EL (cell line): ENCODE results near the gene DRAXIN.

Experiments used
- DNase-seq: peaks from one replicate; pipeline ENCODE4 v3.0.0-alpha.2; 2016

Gene DRAXIN

GRCh38 chr1:11690397-11691301 lies 861 bp upstream of the DRAXIN start:
- no peak for DNase-seq

DNA sequence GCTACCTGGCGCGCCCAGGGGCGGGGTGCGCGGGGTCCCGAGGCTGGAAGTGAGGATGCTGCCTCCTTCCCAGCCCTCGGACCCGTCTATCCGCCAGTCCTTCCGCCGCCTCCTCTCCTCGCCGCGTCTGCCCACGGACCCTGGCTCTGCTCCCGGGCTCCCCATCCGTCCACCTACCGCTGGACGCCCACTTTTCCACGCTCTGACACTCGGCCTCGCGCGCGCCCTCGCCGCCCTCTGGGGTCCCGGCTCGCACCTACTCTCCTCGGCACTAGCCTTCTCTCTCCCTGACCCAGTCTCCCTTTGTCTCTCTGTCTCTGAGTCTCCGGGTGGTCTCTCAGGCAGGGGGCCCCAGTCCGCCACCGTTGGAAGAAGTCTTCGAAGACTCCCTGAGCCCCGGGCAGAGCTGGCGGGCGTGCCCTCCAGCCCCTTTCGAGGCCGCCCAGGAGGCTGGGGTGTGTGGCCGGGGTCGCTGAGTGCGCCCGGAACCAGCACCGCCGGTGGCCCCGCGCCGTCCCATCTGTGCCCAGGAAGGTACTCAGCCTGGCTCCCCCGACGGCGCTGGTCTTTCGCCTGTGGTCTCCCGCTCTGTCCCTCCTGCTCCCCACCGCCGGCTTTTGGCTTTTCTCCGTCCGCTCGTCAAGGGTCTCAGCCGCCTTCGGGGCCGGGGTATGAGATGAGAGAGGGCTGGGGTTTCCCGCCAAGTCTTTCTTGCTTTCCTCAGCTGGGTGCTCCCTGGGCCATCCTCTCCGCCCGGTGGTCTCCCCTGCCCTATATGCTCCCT lies 610 bp downstream of the DRAXIN start:
- no peak for DNase-seq

GRCh38 chr1:11693024-11693590 lies 1.6 kb downstream of the DRAXIN start:
- DNase-seq, result peak; percentile 90

DNA sequence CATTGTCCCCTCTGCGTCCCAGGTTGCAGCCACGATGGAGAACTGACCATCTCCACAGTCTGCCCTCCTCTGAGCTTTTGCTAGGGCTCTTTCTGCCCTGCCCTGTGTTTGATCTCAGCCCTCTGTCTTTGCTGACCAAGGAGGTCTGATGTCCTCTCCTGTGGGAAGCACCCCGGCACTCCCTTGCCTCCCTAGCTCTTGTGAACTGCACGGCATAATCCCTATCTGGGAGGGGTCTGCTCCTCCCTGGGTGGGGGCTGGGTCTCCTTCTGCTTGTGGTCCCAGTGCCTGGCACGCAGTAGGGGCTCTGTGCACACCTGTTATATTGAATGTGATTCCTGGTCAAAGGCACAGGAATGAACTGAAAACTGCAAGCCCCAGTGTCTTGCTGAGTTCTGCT lies 2.4 kb downstream of the DRAXIN start:
- no peak for DNase-seq

DNA sequence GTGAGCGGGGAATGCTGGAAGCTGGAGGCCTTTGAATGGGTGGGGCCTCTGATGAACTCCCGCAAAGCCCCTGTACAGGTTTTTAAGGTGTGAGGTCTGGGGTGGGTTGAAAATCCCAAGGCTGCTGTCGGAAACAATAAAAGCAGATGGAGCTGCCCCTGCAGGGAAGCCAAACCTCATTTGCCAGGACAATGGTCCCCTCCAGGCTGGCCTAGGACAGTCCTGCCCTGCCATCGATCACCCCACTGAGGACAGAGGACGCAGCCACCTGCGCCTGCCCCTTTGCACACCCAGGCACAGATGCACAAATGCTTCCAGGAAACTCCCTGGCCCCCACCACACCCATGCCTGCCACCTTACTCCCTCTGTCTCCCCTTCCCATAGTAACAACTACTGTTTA lies 4.4 kb downstream of the DRAXIN start:
- DNase-seq, result no peak

DNA sequence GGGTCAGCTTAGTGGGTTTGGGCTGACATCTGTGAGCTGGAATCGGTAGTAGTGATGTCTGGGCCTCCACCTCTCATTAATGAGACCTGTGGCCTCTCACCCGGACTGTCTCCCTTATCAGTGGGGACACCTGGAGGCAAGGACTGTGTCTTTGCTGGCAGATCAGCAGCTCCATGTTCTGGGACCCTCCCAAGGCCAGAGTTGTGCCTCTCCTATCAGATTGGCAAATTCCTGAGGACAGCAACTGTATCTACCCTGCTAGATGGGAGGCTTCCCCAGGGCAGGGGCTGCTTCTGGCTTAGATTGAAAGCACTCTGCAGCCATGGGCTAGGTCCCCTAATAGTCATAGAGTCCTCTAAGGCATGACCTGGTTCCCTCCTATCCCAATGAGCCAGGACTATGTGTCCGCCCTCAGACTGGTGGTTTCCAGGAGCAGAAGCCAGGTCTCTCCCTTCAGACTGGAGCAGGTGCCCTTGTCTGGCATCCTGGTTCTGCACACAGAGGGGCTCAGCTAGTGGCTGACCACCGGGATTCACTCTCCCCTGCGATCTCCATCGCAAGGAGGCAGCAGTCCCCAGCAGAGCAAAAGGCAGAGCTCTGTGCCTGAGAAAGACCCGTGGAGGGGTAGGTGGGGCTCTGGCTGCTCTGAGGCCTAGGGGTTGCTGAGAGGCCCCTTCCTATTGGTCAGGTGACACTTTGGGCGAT lies 5.8 kb downstream of the DRAXIN start:
- no peak for DNase-seq

DNA sequence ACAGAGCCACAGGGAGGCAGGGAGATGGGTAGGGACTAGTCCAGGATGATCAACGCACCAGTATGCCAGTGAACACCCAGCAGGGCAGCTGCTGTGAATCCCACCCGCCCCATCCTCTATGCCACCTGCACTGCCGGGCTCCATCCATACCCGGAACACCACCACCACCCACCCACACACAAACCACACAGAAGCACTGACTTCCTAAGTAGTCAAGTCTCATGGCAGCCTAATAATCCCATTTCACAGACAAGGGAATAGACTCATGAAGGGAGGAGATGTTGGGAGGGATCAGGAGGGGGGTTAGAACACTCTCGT lies 6.3 kb downstream of the DRAXIN start:
- DNase-seq, result no peak

GRCh38 chr1:11700601-11701467 lies 9.3 kb downstream of the DRAXIN start:
- no peak for DNase-seq

- DNase-seq, result no peak
These were observed 10.0 kb downstream of the DRAXIN start for GRCh38 chr1:11701551-11701961.

- DNase-seq, result no peak
These were observed 10.7 kb downstream of the DRAXIN start for GRCh38 chr1:11701981-11702803.

DNA sequence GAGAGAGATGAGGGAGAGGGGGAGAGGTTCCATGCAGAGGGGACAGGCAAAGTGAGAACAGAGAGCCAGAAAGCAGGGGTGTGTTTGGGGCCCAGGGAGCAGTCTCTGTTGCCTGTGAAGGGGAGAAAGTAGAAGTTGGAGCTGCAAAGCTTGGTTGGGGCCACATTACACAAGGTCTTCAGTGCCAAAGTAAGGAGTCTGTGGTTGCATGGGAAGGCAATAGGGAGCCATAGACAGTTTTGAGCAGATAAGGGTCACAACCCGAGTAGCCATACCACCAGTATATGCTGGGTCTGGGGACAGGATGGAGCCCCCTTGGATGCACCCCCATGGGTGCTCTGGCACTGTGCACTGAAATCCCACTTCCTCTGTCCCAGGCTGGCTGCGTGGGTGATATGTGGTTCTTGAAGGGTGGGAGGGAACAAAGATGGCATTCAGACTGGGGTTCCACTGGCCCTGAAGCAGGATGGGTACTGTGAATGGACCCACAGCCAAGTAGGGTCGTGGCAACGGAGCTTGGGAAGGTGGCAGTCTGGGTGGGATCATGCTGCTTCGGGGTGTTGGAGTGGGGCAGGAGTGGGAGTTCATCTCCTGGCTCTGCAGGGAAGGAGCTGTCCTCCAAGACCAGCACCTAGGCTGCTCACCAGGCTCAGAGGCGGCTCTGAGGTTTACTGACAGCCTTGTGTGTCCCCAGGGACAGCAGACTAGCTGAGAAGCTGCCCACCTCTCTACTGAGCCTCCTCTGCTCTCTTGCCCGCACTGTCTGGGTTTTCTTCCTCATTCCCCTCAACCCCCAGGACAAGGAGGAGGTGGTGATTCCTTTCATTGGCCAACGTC lies 12.1 kb downstream of the DRAXIN start:
- DNase-seq, result no peak

DNA sequence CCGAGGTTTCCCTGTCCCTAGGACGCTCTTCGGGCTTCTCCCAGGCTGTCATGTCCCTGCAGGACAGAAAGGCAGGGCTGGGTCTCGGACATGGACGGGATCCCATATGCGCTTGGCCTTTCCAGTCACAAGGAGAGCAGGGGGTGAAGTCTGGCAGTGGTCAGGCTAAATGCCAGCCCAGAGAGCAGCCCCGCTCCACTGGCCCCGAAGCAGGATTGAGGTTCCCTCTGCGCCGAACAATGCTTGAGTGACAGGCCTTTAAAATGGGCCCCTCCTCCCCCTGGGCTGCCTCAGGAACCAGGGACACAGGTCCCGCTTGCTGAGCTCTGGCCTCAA lies 12.7 kb downstream of the DRAXIN start:
- no peak for DNase-seq

DNA sequence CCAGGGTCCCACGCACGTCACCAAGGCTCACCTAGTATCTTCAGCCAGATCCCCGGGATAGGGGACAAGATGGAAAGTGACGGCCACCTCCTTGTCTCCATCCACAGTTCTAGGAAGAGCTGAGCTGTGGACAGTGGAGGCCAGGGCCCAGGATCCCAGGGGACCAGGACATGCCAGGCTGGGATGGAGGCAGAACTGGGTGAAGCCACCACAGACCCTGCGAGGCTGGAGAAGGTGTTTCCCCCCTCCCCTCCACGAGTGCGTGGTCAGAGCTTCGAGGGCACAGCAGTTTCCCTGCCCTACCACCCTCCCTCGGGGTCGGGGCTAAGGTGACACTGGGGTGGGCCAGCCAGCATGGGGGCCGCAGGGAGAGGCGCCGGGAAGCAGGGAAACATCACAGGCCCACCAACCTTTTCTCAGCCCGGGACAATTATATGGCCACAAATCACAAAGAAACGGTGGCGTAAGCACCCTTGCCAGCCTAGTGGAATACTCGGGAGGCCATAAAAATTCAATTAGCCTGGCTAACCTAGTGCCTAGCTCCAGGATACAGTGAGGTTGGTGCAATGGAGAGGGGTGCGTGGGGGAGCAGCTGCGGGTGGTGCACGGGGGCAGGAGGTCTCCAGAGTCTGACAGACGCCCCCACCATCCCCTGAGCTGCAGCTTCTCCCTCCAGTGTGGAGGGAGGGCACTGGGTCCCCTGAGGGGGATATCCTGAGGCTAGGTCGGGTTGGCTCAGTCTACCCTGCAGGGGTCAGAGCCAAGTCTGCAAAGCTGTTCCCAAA lies 13.4 kb downstream of the DRAXIN start:
- DNase-seq, result no peak

- no peak for DNase-seq
These were observed 14.1 kb downstream of the DRAXIN start for GRCh38 chr1:11705596-11705995.

GRCh38 chr1:11706292-11706691 lies 14.8 kb downstream of the DRAXIN start:
- no peak for DNase-seq

DNA sequence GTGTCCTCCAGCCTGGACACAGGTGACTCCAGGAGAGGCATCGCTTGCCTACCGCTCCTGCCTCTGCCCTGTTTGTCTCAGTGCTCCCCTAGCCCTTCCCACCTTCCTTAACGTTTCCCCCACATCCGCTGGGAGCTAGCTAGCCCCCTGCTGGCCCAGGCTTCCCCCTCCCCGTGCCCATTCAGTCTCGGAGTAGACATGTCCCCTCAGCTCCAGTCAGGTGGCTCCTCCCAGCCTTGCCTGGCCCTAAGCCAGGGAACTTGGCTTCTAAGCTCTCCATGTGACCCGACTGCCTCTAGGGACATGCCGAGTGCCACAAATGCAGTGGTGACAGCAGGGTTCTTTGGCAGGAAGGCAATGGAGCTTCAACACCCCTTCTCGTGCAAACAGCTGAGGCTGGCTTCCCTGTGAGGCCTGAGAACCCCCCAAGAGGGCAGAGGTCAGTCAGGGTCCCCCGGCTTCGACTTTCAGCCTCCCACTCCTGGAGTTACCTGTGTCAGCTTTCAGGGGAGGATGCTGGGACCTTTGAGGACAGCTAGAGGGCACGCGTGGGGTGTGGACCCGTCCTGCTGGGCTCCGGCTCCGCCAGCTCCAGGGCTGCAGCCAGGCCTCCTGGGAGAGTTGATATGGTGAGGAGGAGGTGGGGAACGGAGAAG lies 16.2 kb downstream of the DRAXIN start:
- no peak for DNase-seq

DNA sequence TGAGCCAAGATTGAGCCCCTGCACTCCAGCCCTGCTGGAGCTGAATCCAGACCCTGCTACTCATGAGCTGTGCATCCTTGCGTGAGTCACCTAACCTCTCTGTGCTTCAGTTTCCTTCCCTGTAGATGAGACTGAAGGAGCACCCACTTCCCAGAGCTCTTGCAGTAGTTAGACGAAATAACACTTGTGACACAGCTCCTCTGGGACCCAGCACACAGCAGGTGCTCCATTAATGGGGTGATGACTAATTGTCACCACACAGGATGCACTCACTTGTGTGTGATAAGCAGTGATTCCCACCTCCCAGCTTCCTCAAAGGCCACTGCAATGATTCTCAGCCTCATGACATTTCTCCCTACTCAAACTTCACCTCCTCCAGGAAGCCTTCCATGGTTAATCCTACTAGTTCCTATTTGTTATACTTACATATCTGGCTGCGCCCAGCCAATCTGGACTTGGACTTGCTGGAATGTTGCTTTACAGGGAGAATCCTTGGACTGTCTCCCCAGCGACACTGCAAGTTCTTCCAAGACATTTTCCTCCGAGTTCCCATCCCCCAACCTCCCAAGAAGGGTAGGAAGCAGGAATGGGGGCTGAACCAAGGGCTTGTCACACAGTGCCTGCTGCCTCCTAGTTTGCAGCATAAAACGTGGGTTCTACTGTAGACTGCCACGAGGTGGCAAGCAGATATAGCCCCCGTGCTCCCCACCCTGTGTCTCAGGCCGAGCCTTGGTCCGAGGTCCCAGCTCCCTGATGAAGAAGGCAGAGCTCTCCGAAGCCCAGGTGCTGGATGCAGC lies 17.2 kb downstream of the DRAXIN start:
- no peak for DNase-seq

GRCh38 chr1:11711490-11711889 lies 20.0 kb downstream of the DRAXIN start:
- no peak for DNase-seq
